ENCODE measurements around the gene C1QTNF9B.

C1QTNF9B gene

DNA sequence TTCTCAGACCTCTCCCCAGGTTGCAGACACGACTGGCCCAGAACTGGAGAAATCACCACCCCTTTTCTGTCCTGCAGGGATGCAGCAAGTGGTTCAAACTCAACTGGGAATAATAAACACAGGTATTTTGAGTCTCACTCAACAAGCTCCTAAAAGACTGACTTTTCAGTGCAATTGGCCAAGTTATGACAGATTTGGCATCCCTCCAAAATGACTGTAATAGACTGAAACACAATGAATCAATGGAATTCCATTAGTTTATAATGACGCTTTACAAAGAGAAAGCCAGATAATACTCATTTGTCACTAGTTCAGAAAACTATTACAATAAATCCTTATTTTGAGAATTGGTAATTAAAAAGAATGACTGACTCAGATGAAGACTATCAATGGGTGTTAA is 46.2 kb downstream of the C1QTNF9B start:
- in situ Hi-C loops (cut with HindIII; ENCODE audit: low sequenced_read_pairs) = no loop called here
- no peak overlapping the region for H3K4me3 ChIP-seq (ENCODE audit: low read depth, low read length)
- TF ChIP-seq CTCF (IDR thresholded peaks at IDR 0.05; ENCODE audit: low read depth, low read length) = no peak
- peak; percentile 11 for DNase-seq (ENCODE audit: low read depth, low spot score)

GRCh38 chr13:23850134-23850533 is 47.2 kb downstream of the C1QTNF9B start:
- TF ChIP-seq CTCF (IDR thresholded peaks at IDR 0.05; ENCODE audit: low read depth, low read length) = no peak
- DNase-seq (ENCODE audit: low read depth, low spot score) = no peak
- in situ Hi-C loops (cut with HindIII; ENCODE audit: low sequenced_read_pairs) = no loop called here
- H3K4me3 ChIP-seq (ENCODE audit: low read depth, low read length) = no peak overlapping the region

DNA sequence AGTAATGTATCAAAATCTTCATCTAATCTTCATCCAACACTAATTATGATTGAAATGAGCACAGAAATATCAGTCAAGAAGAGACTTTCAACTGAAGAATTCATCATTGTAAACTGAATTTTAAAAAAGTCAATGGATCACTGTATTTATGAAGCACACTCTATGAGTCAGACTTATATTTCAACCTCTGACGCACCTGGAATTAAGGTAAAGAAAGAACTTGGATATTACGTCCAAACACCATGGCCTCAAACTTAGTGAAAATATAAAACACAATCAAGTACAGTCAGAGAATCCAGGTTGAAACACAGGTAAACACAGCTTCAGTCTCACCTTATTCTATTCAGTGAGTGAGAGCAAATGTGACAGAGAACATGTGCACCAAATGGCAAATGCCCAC is 47.6 kb downstream of the C1QTNF9B start:
- TF ChIP-seq CTCF (IDR thresholded peaks at IDR 0.05; ENCODE audit: low read depth, low read length) = no peak
- no peak for DNase-seq (ENCODE audit: low read depth, low spot score)
- H3K4me3 ChIP-seq (ENCODE audit: low read depth, low read length) = no peak overlapping the region
- in situ Hi-C loops (cut with HindIII; ENCODE audit: low sequenced_read_pairs) = no loop called here

DNA sequence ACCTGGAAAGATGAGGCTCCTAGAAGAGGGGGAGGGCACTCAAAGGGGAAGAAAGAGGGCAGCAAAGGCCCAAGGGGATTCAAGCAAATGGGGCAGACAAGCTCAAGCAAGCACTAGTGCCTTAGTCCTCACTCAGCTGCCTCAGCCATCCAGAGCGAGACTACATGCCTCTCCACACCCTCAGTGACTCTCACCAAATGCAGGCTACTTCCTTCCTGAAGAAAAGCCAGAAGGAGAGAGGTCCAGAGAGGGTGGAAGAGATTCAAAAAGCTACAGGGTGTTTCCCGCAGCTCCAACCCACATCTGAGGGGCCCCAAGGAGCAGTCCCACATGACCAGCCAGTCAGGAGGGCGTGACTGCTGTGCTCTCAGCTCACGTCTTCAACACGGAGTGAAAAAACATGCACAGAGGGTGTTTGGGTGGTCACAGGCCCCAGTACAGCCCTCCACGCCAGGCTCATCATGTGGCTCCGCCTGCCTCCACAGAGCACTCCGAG is 48.6 kb downstream of the C1QTNF9B start:
- no peak overlapping the region for H3K4me3 ChIP-seq (ENCODE audit: low read depth, low read length)
- DNase-seq (ENCODE audit: low read depth, low spot score) = no peak
- in situ Hi-C loops (cut with HindIII; ENCODE audit: low sequenced_read_pairs) = no loop called here
- TF ChIP-seq CTCF (IDR thresholded peaks at IDR 0.05; ENCODE audit: low read depth, low read length) = no peak

GRCh38 chr13:23848019-23848418 is 49.3 kb downstream of the C1QTNF9B start:
- DNase-seq (ENCODE audit: low read depth, low spot score) = no peak
- in situ Hi-C loops (cut with HindIII; ENCODE audit: low sequenced_read_pairs) = no loop called here
- H3K4me3 ChIP-seq (ENCODE audit: low read depth, low read length) = no peak overlapping the region
- TF ChIP-seq CTCF (IDR thresholded peaks at IDR 0.05; ENCODE audit: low read depth, low read length) = no peak

DNA sequence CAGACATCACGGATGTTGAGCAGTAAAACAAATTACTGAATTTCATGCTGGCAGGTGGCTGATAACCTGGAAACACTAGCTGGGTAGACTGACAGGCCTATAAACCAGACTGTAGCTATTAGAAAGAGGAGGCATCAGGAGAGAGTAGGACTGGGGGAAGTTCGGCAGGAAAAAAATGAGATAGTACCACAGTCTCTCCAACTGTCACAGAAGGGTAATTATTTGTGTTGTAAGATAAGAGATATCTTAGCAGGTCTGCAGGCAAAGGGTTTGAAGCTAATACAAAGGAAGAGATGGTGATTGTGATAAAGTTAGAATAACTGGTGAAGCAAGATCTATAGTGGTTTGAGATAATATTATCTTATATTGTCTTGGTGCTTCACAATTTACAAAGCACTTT is 49.8 kb downstream of the C1QTNF9B start:
- in situ Hi-C loops (cut with HindIII; ENCODE audit: low sequenced_read_pairs) = no loop called here

More for the DNA sequence above, 49.8 kb downstream of the C1QTNF9B start:
- no peak overlapping the region for H3K4me3 ChIP-seq (ENCODE audit: low read depth, low read length)
- no peak for DNase-seq (ENCODE audit: low read depth, low spot score)
- TF ChIP-seq CTCF (IDR thresholded peaks at IDR 0.05; ENCODE audit: low read depth, low read length) = no peak
